Activated naive CD8-positive, alpha-beta T cell treated with anti-CD3 and anti-CD28 coated beads, Interleukin-2, amount 10 ng/mL, durations not matched to agents 7 days and 5 days (primary cell): Measurements from ENCODE around the gene MT2A. TPM values are rescaled to one million over a fixed set of nuclear protein-coding genes. Genes with fewer than 3 reads are reported as not detected.
A peak's percentile ranks its signal among the peaks of the same experiment; 100 is the strongest.

Experiments used
- ATAC-seq: fragments of 150-1000 bp; cut with Tn5 transposase; one replicate; pipeline ENCODE4 v1.10.0; 2021; ENCODE audit warnings: low read depth, moderate library complexity
- POLR2A ChIA-PET: fragments of 350-600 bp; sonication (Branson Sonifier 250); formaldehyde crosslinking; loops from one replicate; lab custom pipeline; 2021; ENCODE audit warnings: antibody characterized with exemption; lab: Charles Lee
- DNase-seq: peaks from one replicate; pipeline ENCODE4 v3.0.0; 2021
- H3K27ac Mint-ChIP-seq: one replicate; pipeline ENCODE4 v1.8.0; 2022; ENCODE audit warnings: mild to moderate bottlenecking, mixed read lengths
- H3K27me3 Mint-ChIP-seq: one replicate; pipeline ENCODE4 v1.8.0; 2022; ENCODE audit warnings: mild to moderate bottlenecking, moderate library complexity, mixed read lengths
- H3K36me3 Mint-ChIP-seq: one replicate; pipeline ENCODE4 v1.8.0; 2021; ENCODE audit warnings: mild to moderate bottlenecking, mixed read lengths
- H3K4me1 Mint-ChIP-seq: one replicate; pipeline ENCODE4 v1.8.0; 2021; ENCODE audit warnings: mixed read lengths
- H3K4me3 Mint-ChIP-seq: one replicate; pipeline ENCODE4 v1.8.0; 2022; ENCODE audit warnings: mild to moderate bottlenecking, moderate library complexity, mixed read lengths
- H3K9me3 Mint-ChIP-seq: one replicate; pipeline ENCODE4 v1.8.0; 2021; ENCODE audit warnings: mixed read lengths
- total RNA-seq, 2 experiments: library from RNA; stranded (reverse); gene quantifications; one replicate each; pipeline ENCODE4 v1.2.3, GENCODE V29; 2021

Gene MT2A
- total RNA-seq, 2 experiments from 2014 or later: 115 to 135 TPM

GRCh38 chr16:56637814-56638750, 29.7 kb downstream of the MT2A start, which contains the start of gene MT1A:
Gene MT1A, plus strand, starts transcription at chr16:56638666. Its CDS starts 73 bp downstream, at chr16:56638739.
- POLR2A ChIA-PET: no interaction called here
- peaks cover 32% of the 10 kb centered on the region for H3K4me1 Mint-ChIP-seq
- ATAC-seq: peak; percentile 32
- no peaks in the 10 kb centered on the region for H3K36me3 Mint-ChIP-seq
- DNase-seq: peak; percentile 51
- H3K9me3 Mint-ChIP-seq: no peaks in the 10 kb centered on the region
- H3K4me3 Mint-ChIP-seq: peak within 1 kb of the TSS; percentile 74
- no peak within 1 kb of the TSS for H3K27ac Mint-ChIP-seq
- H3K27me3 Mint-ChIP-seq: peaks cover 79% of the 10 kb centered on the region

GRCh38 chr16:56639045-56639444, 30.7 kb downstream of the MT2A start:
- POLR2A ChIA-PET: no interaction called here
- H3K36me3 Mint-ChIP-seq: no peaks in the 10 kb centered on the region

GRCh38 chr16:56640076-56640475, 31.7 kb downstream of the MT2A start:
- DNase-seq (no peak), ATAC-seq (no peak)
- no peaks in the 10 kb centered on the region for H3K9me3 Mint-ChIP-seq
- H3K36me3 Mint-ChIP-seq: no peaks in the 10 kb centered on the region
- no peak overlapping the region for H3K4me3 Mint-ChIP-seq
- peaks cover 38% of the 10 kb centered on the region for H3K4me1 Mint-ChIP-seq
- peaks cover 71% of the 10 kb centered on the region for H3K27me3 Mint-ChIP-seq
- H3K27ac Mint-ChIP-seq: no peak overlapping the region
- POLR2A ChIA-PET: interaction anchor here (0.9 kb wide), 1 partner anchor 23 kb away, joined by 4 read pairs; no protein-coding TSS in a partner anchor

More at GRCh38 chr16:56639045-56639444, 30.7 kb downstream of the MT2A start:
- ATAC-seq (no peak), DNase-seq (no peak)
- Mint-ChIP-seq H3K4me3 (no peak overlapping the region), H3K27ac (no peak overlapping the region), H3K9me3 (no peaks in the 10 kb centered on the region), H3K4me1 (peaks cover 39% of the 10 kb centered on the region), H3K27me3 (peaks cover 71% of the 10 kb centered on the region)

- no peaks in the 10 kb centered on the region for H3K9me3 Mint-ChIP-seq
- H3K36me3 Mint-ChIP-seq: no peaks in the 10 kb centered on the region
- peaks cover 70% of the 10 kb centered on the region for H3K27me3 Mint-ChIP-seq
- no peak overlapping the region for H3K27ac Mint-ChIP-seq
- no peak for ATAC-seq
- peaks cover 31% of the 10 kb centered on the region for H3K4me1 Mint-ChIP-seq
- DNase-seq: no peak
- no peak overlapping the region for H3K4me3 Mint-ChIP-seq
- POLR2A ChIA-PET: no interaction called here
Observed at GRCh38 chr16:56641166-56641565, 32.8 kb downstream of the MT2A start.

GRCh38 chr16:56643080-56643778, 34.8 kb downstream of the MT2A start:
- peak overlapping the region; percentile 68 for H3K4me3 Mint-ChIP-seq
- POLR2A ChIA-PET: interaction anchor here (0.8 to 1.7 kb wide), 7 partner anchors 13 to 59 kb away, joined by 5 to 11 read pairs (median 6); partner anchors contain the start of genes MT1E, MT1F and MT1X
- ATAC-seq (peak; percentile 100), DNase-seq (peak; percentile 85)
- peak overlapping the region; percentile 34 for H3K27ac Mint-ChIP-seq
- H3K36me3 Mint-ChIP-seq: no peaks in the 10 kb centered on the region
- no peaks in the 10 kb centered on the region for H3K9me3 Mint-ChIP-seq
- peaks cover 18% of the 10 kb centered on the region for H3K4me1 Mint-ChIP-seq
- H3K27me3 Mint-ChIP-seq: peaks cover 63% of the 10 kb centered on the region

GRCh38 chr16:56643833-56644232, 35.4 kb downstream of the MT2A start:
- DNase-seq: no peak
- Mint-ChIP-seq H3K9me3 (no peaks in the 10 kb centered on the region), H3K27ac (peak overlapping the region; percentile 26), H3K36me3 (no peaks in the 10 kb centered on the region), H3K4me1 (peaks cover 17% of the 10 kb centered on the region), H3K4me3 (peak overlapping the region; percentile 68), H3K27me3 (peaks cover 64% of the 10 kb centered on the region)
- POLR2A ChIA-PET: interaction anchor here (0.8 to 1.7 kb wide), 7 partner anchors 13 to 58 kb away, joined by 5 to 11 read pairs (median 6); partner anchors contain the start of genes MT1E, MT1F and MT1X
- ATAC-seq: peak; percentile 1

- no peak overlapping the region for H3K27ac Mint-ChIP-seq
- DNase-seq (no peak), ATAC-seq (no peak)
- no peaks in the 10 kb centered on the region for H3K9me3 Mint-ChIP-seq
- no peaks in the 10 kb centered on the region for H3K36me3 Mint-ChIP-seq
- POLR2A ChIA-PET: no interaction called here
- H3K27me3 Mint-ChIP-seq: peaks cover 53% of the 10 kb centered on the region
- no peak overlapping the region for H3K4me3 Mint-ChIP-seq
- H3K4me1 Mint-ChIP-seq: peaks cover 17% of the 10 kb centered on the region
Observed at GRCh38 chr16:56645311-56645710, 36.9 kb downstream of the MT2A start.

GRCh38 chr16:56645838-56646237, 37.5 kb downstream of the MT2A start:
- Mint-ChIP-seq H3K4me1 (peaks cover 17% of the 10 kb centered on the region), H3K27ac (no peak overlapping the region), H3K9me3 (no peaks in the 10 kb centered on the region), H3K36me3 (no peaks in the 10 kb centered on the region), H3K4me3 (no peak overlapping the region), H3K27me3 (peaks cover 48% of the 10 kb centered on the region)
- ATAC-seq (no peak), DNase-seq (no peak)
- POLR2A ChIA-PET: interaction anchor here (1.1 kb wide), 1 partner anchor 11 kb away, joined by 3 read pairs; no protein-coding TSS in a partner anchor

- Mint-ChIP-seq H3K36me3 (no peaks in the 10 kb centered on the region), H3K27ac (no peak overlapping the region), H3K4me3 (no peak overlapping the region), H3K27me3 (peaks cover 48% of the 10 kb centered on the region), H3K4me1 (peaks cover 13% of the 10 kb centered on the region), H3K9me3 (no peaks in the 10 kb centered on the region)
- POLR2A ChIA-PET: no interaction called here
- no peak for DNase-seq
- ATAC-seq: no peak
Observed at GRCh38 chr16:56647641-56648431, 39.5 kb downstream of the MT2A start.

- POLR2A ChIA-PET: no interaction called here
- Mint-ChIP-seq H3K9me3 (no peaks in the 10 kb centered on the region), H3K36me3 (no peaks in the 10 kb centered on the region), H3K4me1 (peaks cover 1% of the 10 kb centered on the region), H3K27me3 (peaks cover 44% of the 10 kb centered on the region), H3K27ac (no peak overlapping the region), H3K4me3 (no peak overlapping the region)
- ATAC-seq (no peak), DNase-seq (no peak)
Observed at GRCh38 chr16:56649271-56649670, 40.9 kb downstream of the MT2A start.

- Mint-ChIP-seq H3K27me3 (peaks cover 39% of the 10 kb centered on the region), H3K9me3 (no peaks in the 10 kb centered on the region), H3K4me1 (no peaks in the 10 kb centered on the region), H3K4me3 (no peak overlapping the region), H3K36me3 (no peaks in the 10 kb centered on the region), H3K27ac (no peak overlapping the region)
- DNase-seq (no peak), ATAC-seq (no peak)
- POLR2A ChIA-PET: no interaction called here
Observed at GRCh38 chr16:56649820-56650219, 41.4 kb downstream of the MT2A start.

- H3K4me3 Mint-ChIP-seq: no peak within 1 kb of the TSS
- POLR2A ChIA-PET: no interaction called here
- H3K36me3 Mint-ChIP-seq: no peaks in the 10 kb centered on the region
- no peak within 1 kb of the TSS for H3K27ac Mint-ChIP-seq
- DNase-seq (no peak), ATAC-seq (no peak)
- peaks cover 27% of the 10 kb centered on the region for H3K27me3 Mint-ChIP-seq
- H3K9me3 Mint-ChIP-seq: no peaks in the 10 kb centered on the region
- H3K4me1 Mint-ChIP-seq: no peaks in the 10 kb centered on the region
Observed at GRCh38 chr16:56651586-56651985, 43.2 kb downstream of the MT2A start, which contains the start of gene MT1B. Gene MT1B, plus strand, starts transcription at chr16:56651886. Its CDS starts 68 bp downstream, at chr16:56651954.
